ENCODE data around the gene ANGPTL2. TPM values are rescaled to one million over a fixed set of nuclear protein-coding genes. Genes with fewer than 3 reads are reported as not detected.
A peak's percentile ranks its signal among the peaks of the same experiment; 100 is the strongest.

The ANGPTL2 gene
- total and polyA plus RNA-seq, 12 donors, result 3.0 to 32.6 (median 11.4) TPM

GRCh38 chr9:127090341-127090985, 32.0 kb downstream of the ANGPTL2 start:
- H3K4me1 ChIP-seq (replicated peaks in 1 of 2), result peaks cover 0 to 16% of the 10 kb centered on the region in 2 donors
- H3K27me3 ChIP-seq, result no peaks in the 10 kb centered on the region
- no peaks in the 10 kb centered on the region for H3K9me3 ChIP-seq (replicated peaks in 1 of 3)
- 65 to 86% (median 81%) methylated on average over 5 to 6 of the region's 6 CpGs for WGBS, 4 donors
- H3K27ac ChIP-seq, result peak overlapping the region in 2 of 5 donors; percentile 56 to 59
- DNase-seq, result peak in 1 of 7 donors; percentile 2
- TF ChIP-seq CTCF (IDR thresholded peaks at IDR 0.05) (no peak), POLR2A (IDR thresholded peaks at IDR 0.05) (no peak)
- intact Hi-C loops (cut with DNase I), result no loop called here
- no peak overlapping the region for H3K4me3 ChIP-seq
- H3K36me3 ChIP-seq (replicated peaks in 1 of 2), result no peaks in the 10 kb centered on the region

- 72 to 83% (median 78%) methylated on average over 5 to 6 of the region's 6 CpGs for WGBS, 4 donors
- peak in 3 of 7 donors; percentile 16 to 29 (median 20) for DNase-seq
- Histone ChIP-seq H3K4me1 (replicated peaks in 1 of 2) (peaks cover 0 to 16% of the 10 kb centered on the region in 2 donors), H3K27ac (peak overlapping the region in 2 of 5 donors; percentile 56 to 59), H3K9me3 (replicated peaks in 1 of 3) (no peaks in the 10 kb centered on the region), H3K4me3 (no peak overlapping the region), H3K36me3 (replicated peaks in 1 of 2) (no peaks in the 10 kb centered on the region), H3K27me3 (no peaks in the 10 kb centered on the region)
- intact Hi-C loops (cut with DNase I), result no loop called here
- TF ChIP-seq POLR2A (IDR thresholded peaks at IDR 0.05) (no peak), CTCF (IDR thresholded peaks at IDR 0.05) (no peak)
Observed at GRCh38 chr9:127089631-127090081, 32.8 kb downstream of the ANGPTL2 start.

- intact Hi-C loops (cut with DNase I), result no loop called here
- Histone ChIP-seq H3K27ac (peak overlapping the region in 2 of 5 donors; percentile 36 to 56), H3K9me3 (replicated peaks in 1 of 3) (no peaks in the 10 kb centered on the region), H3K4me1 (replicated peaks in 1 of 2) (peaks cover 0 to 16% of the 10 kb centered on the region in 2 donors), H3K36me3 (replicated peaks in 1 of 2) (no peaks in the 10 kb centered on the region), H3K4me3 (no peak overlapping the region), H3K27me3 (no peaks in the 10 kb centered on the region)
- peak in 1 of 7 donors; percentile 13 for DNase-seq
- TF ChIP-seq CTCF (IDR thresholded peaks at IDR 0.05) (no peak), POLR2A (IDR thresholded peaks at IDR 0.05) (no peak)
- 95 to 97% (median 96%) methylated on average over 22 to 27 of the region's 27 CpGs for WGBS, 4 donors
Observed at GRCh38 chr9:127088724-127089615, 33.5 kb downstream of the ANGPTL2 start.

GRCh38 chr9:127087836-127088235, 34.6 kb downstream of the ANGPTL2 start:
- no peak overlapping the region for H3K27ac ChIP-seq
- DNase-seq, result no peak
- H3K4me3 ChIP-seq, result no peak overlapping the region
- no peaks in the 10 kb centered on the region for H3K36me3 ChIP-seq (replicated peaks in 1 of 2)
- intact Hi-C loops (cut with DNase I), result no loop called here
- no peak for TF ChIP-seq CTCF (IDR thresholded peaks at IDR 0.05)
- no peak for TF ChIP-seq POLR2A (IDR thresholded peaks at IDR 0.05)
- no peaks in the 10 kb centered on the region for H3K27me3 ChIP-seq
- no peaks in the 10 kb centered on the region for H3K9me3 ChIP-seq (replicated peaks in 1 of 3)
- H3K4me1 ChIP-seq (replicated peaks in 1 of 2), result peaks cover 0 to 16% of the 10 kb centered on the region in 2 donors
- 96 to 97% (median 96%) methylated on average over 8 of the region's 8 CpGs for WGBS, 4 donors
